Omental fat pad (tissue), 4 donors: Measurements from ENCODE around the gene GPSM1. TPM values are rescaled to one million over a fixed set of nuclear protein-coding genes. Genes with fewer than 3 reads are reported as not detected.
"Not testable (repeated sequence)": the region's sequence is repeated elsewhere in the genome, so short reads cannot be mapped to it uniquely, and the experiment has no call there.

Experiments
- ATAC-seq: fragments of 150-250 bp; one replicate; pipeline ENCODE4 v1.9.1; 2016; ENCODE audit warnings: mild to moderate bottlenecking, moderate library complexity; ENCODE audit not compliant: low FRiP score
- DNase-seq: peaks from one replicate; pipeline ENCODE4 v3.0.0-alpha.2; 2019; ENCODE audit warnings: low spot score
- CTCF ChIP-seq, 3 donors: fragments of 450-650 bp; IDR thresholded peaks; one replicate each; pipeline ENCODE4 v1.5.1; 2016 to 2017; ENCODE audit warnings: antibody characterized with exemption in 3 of 3, mild to moderate bottlenecking in 3 of 3, moderate library complexity in 2 of 3
- total RNA-seq, 4 donors: library from RNA; depleted of rRNA; stranded (reverse); fragments of >200 nt; gene quantifications; one replicate each; pipeline ENCODE4 v1.1.0, GENCODE V29; 2016

Gene GPSM1
- total RNA-seq, 4 donors from 2014 or later: 5.0 to 20.5 (median 7.3) TPM

DNA sequence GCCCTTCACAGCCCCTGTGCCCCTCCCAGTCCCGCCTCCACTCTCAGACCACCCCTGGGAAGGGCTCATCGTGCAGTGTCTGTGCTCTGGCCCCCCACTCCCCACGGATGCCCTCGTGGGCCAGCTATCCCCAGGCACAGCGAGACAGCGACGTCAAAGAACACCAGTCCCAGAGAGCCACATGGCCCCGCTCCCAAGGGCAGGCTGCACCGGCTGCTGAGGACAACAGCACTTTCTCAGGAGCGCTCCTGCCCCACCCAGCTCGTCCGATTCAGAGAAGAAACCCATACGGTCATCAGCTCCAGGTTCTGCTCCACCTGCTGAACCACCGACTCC lies 77.4 kb downstream of the GPSM1 start:
- no peak for TF ChIP-seq CTCF (IDR thresholded peaks at IDR 0.05)
- no peak for DNase-seq
- no peak for ATAC-seq

DNA sequence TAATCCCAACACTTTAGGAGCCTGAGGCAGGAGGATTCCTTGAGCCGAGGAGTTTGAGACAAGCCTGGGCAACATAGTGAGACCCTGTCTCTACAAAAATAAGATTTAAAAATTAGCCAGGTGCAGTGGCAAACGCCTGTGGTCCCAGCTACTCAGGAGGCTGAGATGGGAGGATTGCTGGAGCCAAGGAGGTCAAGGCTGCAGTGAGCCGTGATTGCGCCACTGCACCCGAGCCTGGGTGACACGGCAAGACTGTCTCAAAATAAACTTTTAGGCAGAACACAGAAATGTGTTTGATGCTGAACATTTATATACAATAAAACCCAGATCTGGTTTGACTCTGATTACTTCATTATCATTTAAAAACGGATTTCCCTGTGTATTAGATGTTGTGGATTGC lies 78.1 kb downstream of the GPSM1 start:
- ATAC-seq (no peak), DNase-seq (no peak)
- no peak for TF ChIP-seq CTCF (IDR thresholded peaks at IDR 0.05)

GRCh38 chr9:136405904-136406303 lies 78.6 kb downstream of the GPSM1 start:
- not testable (repeated sequence) for ATAC-seq, DNase-seq

GRCh38 chr9:136407061-136407460 lies 79.7 kb downstream of the GPSM1 start:
- ATAC-seq, DNase-seq: not testable (repeated sequence)

DNA sequence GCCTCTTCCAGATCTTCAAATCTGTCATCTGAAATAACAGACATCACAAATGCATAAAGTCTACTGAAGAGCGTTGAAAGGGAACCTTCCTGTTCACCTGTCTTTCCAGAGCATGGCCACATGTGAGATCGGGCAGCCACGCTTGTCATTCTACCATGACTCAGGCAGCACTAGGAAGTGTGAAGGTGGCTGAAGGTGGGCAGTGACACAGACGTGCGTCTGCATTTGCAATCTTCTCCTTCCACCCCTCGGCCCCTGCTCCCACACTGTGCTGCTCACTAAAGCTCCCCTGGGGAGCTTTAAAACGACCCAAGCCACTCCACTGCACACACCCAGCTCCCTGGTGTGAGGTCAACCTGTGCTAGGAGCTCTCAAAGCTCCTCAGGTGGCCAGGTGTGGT lies 80.6 kb downstream of the GPSM1 start:
- ATAC-seq: no peak
- no peak for DNase-seq
- TF ChIP-seq CTCF (IDR thresholded peaks at IDR 0.05): no peak

Other genes starting within 250 kb of the GPSM1 start
- gene NACC2, start 232.2 kb upstream of the GPSM1 start, total RNA-seq: 10 to 100 TPM; 22.9 to 37.6 (median 24.8) TPM
- gene TMEM250, start 208.7 kb upstream of the GPSM1 start, total RNA-seq: 10 to 100 TPM; 23.8 to 31.1 (median 28.4) TPM
- not detected for gene LHX3, start 122.4 kb upstream of the GPSM1 start, total RNA-seq
- gene QSOX2, start 81.7 kb upstream of the GPSM1 start, total RNA-seq: 10 to 100 TPM in 1 of 4 donors, 1 to 10 TPM in 3; 5.6 to 18.5 (median 6.6) TPM
- gene CCDC187, start 23.4 kb upstream of the GPSM1 start, total RNA-seq: not detected
- 10 to 100 TPM; 16.5 to 36.7 (median 19.8) TPM for gene DNLZ, start 36.2 kb downstream of the GPSM1 start, total RNA-seq
- 1 to 10 TPM; 2.5 to 6.9 (median 4.9) TPM for gene CARD9, start 46.1 kb downstream of the GPSM1 start, total RNA-seq
- 10 to 100 TPM in 1 of 4 donors, 1 to 10 TPM in 3; 3.2 to 11.2 (median 5.8) TPM for gene SNAPC4, start 72.6 kb downstream of the GPSM1 start, total RNA-seq
- 10 to 100 TPM; 26.5 to 38.1 (median 33.5) TPM for gene ENTR1, start 83.1 kb downstream of the GPSM1 start, total RNA-seq
- gene PMPCA, start 83.1 kb downstream of the GPSM1 start, total RNA-seq: 10 to 100 TPM; 29.2 to 64.4 (median 33.6) TPM
- gene INPP5E, start 112.3 kb downstream of the GPSM1 start, total RNA-seq: 10 to 100 TPM in 1 of 4 donors, 1 to 10 TPM in 3; 5.4 to 13.1 (median 8.3) TPM
- gene SEC16A, start 155.5 kb downstream of the GPSM1 start, total RNA-seq: 10 to 100 TPM; 45.6 to 64.8 (median 56.5) TPM
- gene NOTCH1, start 218.5 kb downstream of the GPSM1 start, total RNA-seq: 10 to 100 TPM; 10.4 to 61.8 (median 55.1) TPM